HUES6 (cell line): ENCODE data around the gene TACR2.

ENCODE experiments used
- H3K27ac ChIP-seq: 2 replicates; pipeline ENCODE4 v1.7.0; 2013; ENCODE audit warnings: low read depth, mild to moderate bottlenecking, low read length, inconsistent platforms
- H3K27me3 ChIP-seq: 2 replicates; pipeline ENCODE4 v1.6.1; 2013; ENCODE audit warnings: low read length; ENCODE audit not compliant: control insufficient read depth, insufficient read depth
- H3K36me3 ChIP-seq: 2 replicates; pipeline ENCODE4 v1.6.1; 2013; ENCODE audit warnings: low read length; ENCODE audit not compliant: control insufficient read depth, insufficient read depth
- H3K4me1 ChIP-seq: 2 replicates; pipeline ENCODE4 v1.6.1; 2013; ENCODE audit warnings: low read length; ENCODE audit not compliant: control insufficient read depth, insufficient read depth
- H3K4me3 ChIP-seq: 2 replicates; pipeline ENCODE4 v1.5.1; 2013; ENCODE audit warnings: low read depth, low read length
- H3K9ac ChIP-seq: one replicate; pipeline ENCODE4 v1.6.1; 2013; ENCODE audit warnings: mild to moderate bottlenecking, low read length
- H3K9me3 ChIP-seq: 2 replicates; pipeline ENCODE4 v1.6.1; 2013; ENCODE audit warnings: low read depth, low read length; ENCODE audit not compliant: control insufficient read depth, insufficient read depth

Gene TACR2

GRCh38 chr10:69417542-69417941 lies 824 bp upstream of the TACR2 start:
- H3K4me3 ChIP-seq, result no peak overlapping the region
- no peak overlapping the region for H3K27ac ChIP-seq
- no peaks in the 10 kb centered on the region for H3K27me3 ChIP-seq
- no peak overlapping the region for H3K9ac ChIP-seq
- no peaks in the 10 kb centered on the region for H3K9me3 ChIP-seq
- H3K4me1 ChIP-seq, result 0 out of 2 replicates have a peak, but pooled peaks cover 3% of the 10 kb centered on the region
- H3K36me3 ChIP-seq, result no peaks in the 10 kb centered on the region

- Histone ChIP-seq H3K4me1 (0 out of 2 replicates have a peak, but pooled peaks cover 3% of the 10 kb centered on the region), H3K27ac (no peak overlapping the region), H3K4me3 (no peak overlapping the region), H3K27me3 (no peaks in the 10 kb centered on the region), H3K9ac (no peak overlapping the region), H3K9me3 (no peaks in the 10 kb centered on the region), H3K36me3 (no peaks in the 10 kb centered on the region)
Observed at GRCh38 chr10:69415951-69416350, 767 bp downstream of the TACR2 start.

DNA sequence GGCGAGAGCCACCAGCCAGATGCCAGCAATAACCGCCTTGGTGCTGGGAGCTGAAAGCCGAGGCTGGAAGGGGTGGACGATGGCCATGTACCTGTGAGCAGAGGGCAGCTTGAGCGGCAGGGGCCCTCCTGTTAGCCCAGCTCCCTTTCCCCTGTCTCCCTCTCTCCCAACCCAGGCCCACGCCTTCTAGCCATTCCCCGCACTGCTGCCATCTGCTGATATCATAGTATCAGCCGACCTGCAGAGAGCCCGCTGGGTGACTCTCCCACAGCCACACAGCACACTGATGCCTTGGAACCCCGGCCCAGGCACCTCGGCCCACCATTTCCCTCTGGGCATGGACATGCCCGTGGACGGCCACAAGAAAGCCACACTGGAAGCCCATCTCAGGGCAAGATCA lies 1.7 kb downstream of the TACR2 start:
- Histone ChIP-seq H3K27me3 (no peaks in the 10 kb centered on the region), H3K9ac (no peak overlapping the region), H3K4me3 (no peak overlapping the region), H3K9me3 (no peaks in the 10 kb centered on the region), H3K27ac (no peak overlapping the region), H3K4me1 (0 out of 2 replicates have a peak, but pooled peaks cover 3% of the 10 kb centered on the region), H3K36me3 (no peaks in the 10 kb centered on the region)

- Histone ChIP-seq H3K9me3 (no peaks in the 10 kb centered on the region), H3K27me3 (no peaks in the 10 kb centered on the region), H3K4me1 (0 out of 2 replicates have a peak, but pooled peaks cover 3% of the 10 kb centered on the region), H3K9ac (no peak overlapping the region), H3K27ac (no peak overlapping the region), H3K4me3 (no peak overlapping the region), H3K36me3 (no peaks in the 10 kb centered on the region)
Observed at GRCh38 chr10:69414036-69415018, 2.4 kb downstream of the TACR2 start.

GRCh38 chr10:69413221-69413865 lies 3.4 kb downstream of the TACR2 start:
- 0 out of 2 replicates have a peak overlapping the region, but pooled peaks have one; percentile 30 for H3K4me3 ChIP-seq
- H3K9ac ChIP-seq, result no peak overlapping the region
- no peak overlapping the region for H3K27ac ChIP-seq
- no peaks in the 10 kb centered on the region for H3K36me3 ChIP-seq
- H3K9me3 ChIP-seq, result no peaks in the 10 kb centered on the region
- H3K4me1 ChIP-seq, result peaks cover 3% of the 10 kb centered on the region; the same call in 1 of the 2 replicates
- H3K27me3 ChIP-seq, result no peaks in the 10 kb centered on the region

- no peaks in the 10 kb centered on the region for H3K27me3 ChIP-seq
- no peak overlapping the region for H3K9ac ChIP-seq
- H3K36me3 ChIP-seq, result no peaks in the 10 kb centered on the region
- no peak overlapping the region for H3K4me3 ChIP-seq
- no peak overlapping the region for H3K27ac ChIP-seq
- H3K4me1 ChIP-seq, result peaks cover 10% of the 10 kb centered on the region
- H3K9me3 ChIP-seq, result no peaks in the 10 kb centered on the region
Observed at GRCh38 chr10:69412232-69412790, 4.4 kb downstream of the TACR2 start.

- Histone ChIP-seq H3K4me3 (no peak overlapping the region), H3K27ac (no peak overlapping the region), H3K4me1 (peaks cover 18% of the 10 kb centered on the region), H3K36me3 (no peaks in the 10 kb centered on the region), H3K9me3 (no peaks in the 10 kb centered on the region), H3K27me3 (no peaks in the 10 kb centered on the region), H3K9ac (no peak overlapping the region)
Observed at GRCh38 chr10:69411476-69411875, 5.2 kb downstream of the TACR2 start.

- Histone ChIP-seq H3K9me3 (no peaks in the 10 kb centered on the region), H3K27ac (no peak overlapping the region), H3K4me3 (no peak overlapping the region), H3K4me1 (peaks cover 27% of the 10 kb centered on the region), H3K9ac (no peak overlapping the region), H3K36me3 (no peaks in the 10 kb centered on the region), H3K27me3 (no peaks in the 10 kb centered on the region)
Observed at GRCh38 chr10:69410487-69410886, 6.2 kb downstream of the TACR2 start.

DNA sequence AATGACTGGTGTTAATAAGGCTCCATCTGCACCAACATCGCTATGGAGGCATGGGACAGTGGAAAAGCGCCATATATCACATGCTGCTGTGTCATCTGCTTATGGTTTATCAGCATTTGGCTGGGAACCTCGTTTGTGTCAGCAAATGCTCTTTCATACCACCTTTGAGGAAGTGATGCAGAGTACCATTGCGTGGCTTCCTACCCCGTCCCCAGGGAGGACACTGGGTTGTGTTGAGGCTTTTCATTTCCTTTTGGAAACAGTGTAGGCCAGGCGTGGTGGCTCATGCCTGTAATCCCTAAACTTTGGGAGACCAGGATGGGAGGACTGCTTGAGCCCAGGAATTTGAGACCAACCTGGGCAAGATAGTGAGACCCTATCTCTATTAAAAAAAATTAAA lies 6.8 kb downstream of the TACR2 start:
- peaks cover 28% of the 10 kb centered on the region for H3K4me1 ChIP-seq
- H3K27me3 ChIP-seq, result no peaks in the 10 kb centered on the region
- no peak overlapping the region for H3K27ac ChIP-seq
- no peak overlapping the region for H3K9ac ChIP-seq
- no peak overlapping the region for H3K4me3 ChIP-seq
- no peaks in the 10 kb centered on the region for H3K9me3 ChIP-seq
- H3K36me3 ChIP-seq, result no peaks in the 10 kb centered on the region

GRCh38 chr10:69409176-69409495 lies 7.6 kb downstream of the TACR2 start:
- H3K9me3 ChIP-seq, result no peaks in the 10 kb centered on the region
- H3K27me3 ChIP-seq, result no peaks in the 10 kb centered on the region
- 0 out of 2 replicates have a peak, but pooled peaks cover 4% of the 10 kb centered on the region for H3K36me3 ChIP-seq
- peak overlapping the region; percentile 26; the same call in 1 of the 2 replicates for H3K4me3 ChIP-seq
- peaks cover 28% of the 10 kb centered on the region for H3K4me1 ChIP-seq
- no peak overlapping the region for H3K9ac ChIP-seq
- H3K27ac ChIP-seq, result no peak overlapping the region
